Central memory CD8-positive, alpha-beta T cell (primary cell): ENCODE measurements around the gene MAT2B.

Experiments used
- ATAC-seq: fragments of 150-1000 bp; cut with Tn5 transposase; replicated peaks from 2 replicates; pipeline ENCODE4 v1.10.0; 2022; ENCODE audit warnings: mild to moderate bottlenecking, moderate FRiP score, moderate number of reproducible peaks; ENCODE audit not compliant: poor library complexity, severe bottlenecking; ENCODE audit errors: extremely low read depth
- DNase-seq, 2 donors: peaks; one replicate each; pipeline ENCODE4 v3.0.0; 2021; ENCODE audit warnings: low spot score in 2 of 2
- H3K27ac Mint-ChIP-seq: one replicate; pipeline ENCODE4 v1.8.0; 2022; ENCODE audit warnings: low read depth, mild to moderate bottlenecking, moderate library complexity, mixed read lengths
- H3K27me3 Mint-ChIP-seq: one replicate; pipeline ENCODE4 v1.8.0; 2022; ENCODE audit warnings: mixed read lengths
- H3K36me3 Mint-ChIP-seq: one replicate; pipeline ENCODE4 v1.8.0; 2022; ENCODE audit warnings: mild to moderate bottlenecking, moderate library complexity, mixed read lengths; ENCODE audit not compliant: insufficient read depth
- H3K4me1 Mint-ChIP-seq: one replicate; pipeline ENCODE4 v1.8.0; 2022; ENCODE audit warnings: mixed read lengths
- H3K4me3 Mint-ChIP-seq: one replicate; pipeline ENCODE4 v1.8.0; 2022; ENCODE audit warnings: mild to moderate bottlenecking, moderate library complexity, mixed read lengths
- H3K9me3 Mint-ChIP-seq: one replicate; pipeline ENCODE4 v1.8.0; 2022; ENCODE audit warnings: mixed read lengths

MAT2B gene

GRCh38 chr5:163478126-163478981 lies 27.1 kb upstream of the MAT2B start:
- Mint-ChIP-seq H3K36me3 (peaks cover 3% of the 10 kb centered on the region), H3K27me3 (no peaks in the 10 kb centered on the region), H3K27ac (peak overlapping the region; percentile 7), H3K4me3 (no peak overlapping the region), H3K4me1 (no peaks in the 10 kb centered on the region), H3K9me3 (no peaks in the 10 kb centered on the region)
- DNase-seq = no peak
- ATAC-seq = no peak

- H3K9me3 Mint-ChIP-seq = no peaks in the 10 kb centered on the region
- H3K27me3 Mint-ChIP-seq = no peaks in the 10 kb centered on the region
- H3K4me1 Mint-ChIP-seq = no peaks in the 10 kb centered on the region
- DNase-seq (no peak), ATAC-seq (no peak)
- H3K27ac Mint-ChIP-seq = peak overlapping the region; percentile 7
- H3K4me3 Mint-ChIP-seq = no peak overlapping the region
- peaks cover 3% of the 10 kb centered on the region for H3K36me3 Mint-ChIP-seq
These were observed 26.5 kb upstream of the MAT2B start for GRCh38 chr5:163478982-163479271.

GRCh38 chr5:163489055-163489744 lies 16.2 kb upstream of the MAT2B start:
- Mint-ChIP-seq H3K27me3 (no peaks in the 10 kb centered on the region), H3K4me3 (no peak overlapping the region), H3K4me1 (no peaks in the 10 kb centered on the region), H3K9me3 (no peaks in the 10 kb centered on the region), H3K36me3 (peaks cover 4% of the 10 kb centered on the region), H3K27ac (no peak overlapping the region)
- no peak for ATAC-seq
- no peak for DNase-seq

- H3K27ac Mint-ChIP-seq = no peak overlapping the region
- H3K36me3 Mint-ChIP-seq = peaks cover 4% of the 10 kb centered on the region
- H3K4me3 Mint-ChIP-seq = no peak overlapping the region
- no peaks in the 10 kb centered on the region for H3K9me3 Mint-ChIP-seq
- DNase-seq = no peak
- no peak for ATAC-seq
- no peaks in the 10 kb centered on the region for H3K27me3 Mint-ChIP-seq
- no peaks in the 10 kb centered on the region for H3K4me1 Mint-ChIP-seq
These were observed 15.7 kb upstream of the MAT2B start for GRCh38 chr5:163489745-163490075.

GRCh38 chr5:163496286-163496685 lies 9.1 kb upstream of the MAT2B start:
- Mint-ChIP-seq H3K9me3 (no peaks in the 10 kb centered on the region), H3K4me1 (no peaks in the 10 kb centered on the region), H3K27ac (no peak overlapping the region), H3K36me3 (peaks cover 3% of the 10 kb centered on the region), H3K27me3 (no peaks in the 10 kb centered on the region), H3K4me3 (no peak overlapping the region)
- no peak for DNase-seq
- ATAC-seq = no peak

GRCh38 chr5:163497315-163497714 lies 8.1 kb upstream of the MAT2B start:
- no peaks in the 10 kb centered on the region for H3K9me3 Mint-ChIP-seq
- H3K27ac Mint-ChIP-seq = no peak overlapping the region
- no peak for DNase-seq
- ATAC-seq = no peak
- H3K36me3 Mint-ChIP-seq = peaks cover 3% of the 10 kb centered on the region
- no peak overlapping the region for H3K4me3 Mint-ChIP-seq
- no peaks in the 10 kb centered on the region for H3K4me1 Mint-ChIP-seq
- no peaks in the 10 kb centered on the region for H3K27me3 Mint-ChIP-seq

- no peaks in the 10 kb centered on the region for H3K9me3 Mint-ChIP-seq
- no peak for ATAC-seq
- H3K4me3 Mint-ChIP-seq = no peak overlapping the region
- no peaks in the 10 kb centered on the region for H3K27me3 Mint-ChIP-seq
- H3K27ac Mint-ChIP-seq = no peak overlapping the region
- no peak for DNase-seq
- peaks cover 10% of the 10 kb centered on the region for H3K4me1 Mint-ChIP-seq
- peaks cover 3% of the 10 kb centered on the region for H3K36me3 Mint-ChIP-seq
These were observed 6.5 kb upstream of the MAT2B start for GRCh38 chr5:163498886-163499285.

GRCh38 chr5:163502521-163502920 lies 2.9 kb upstream of the MAT2B start:
- no peaks in the 10 kb centered on the region for H3K27me3 Mint-ChIP-seq
- no peaks in the 10 kb centered on the region for H3K9me3 Mint-ChIP-seq
- peaks cover 40% of the 10 kb centered on the region for H3K4me1 Mint-ChIP-seq
- DNase-seq = no peak
- H3K36me3 Mint-ChIP-seq = peaks cover 24% of the 10 kb centered on the region
- ATAC-seq = no peak
- peak overlapping the region; percentile 98 for H3K27ac Mint-ChIP-seq
- peak overlapping the region; percentile 98 for H3K4me3 Mint-ChIP-seq

GRCh38 chr5:163503106-163504078 lies 2.0 kb upstream of the MAT2B start:
- Mint-ChIP-seq H3K4me1 (peaks cover 49% of the 10 kb centered on the region), H3K9me3 (no peaks in the 10 kb centered on the region)

GRCh38 chr5:163504079-163504931 lies 1.1 kb upstream of the MAT2B start:
- no peaks in the 10 kb centered on the region for H3K27me3 Mint-ChIP-seq
- H3K4me3 Mint-ChIP-seq = peak overlapping the region; percentile 98
- peaks cover 28% of the 10 kb centered on the region for H3K36me3 Mint-ChIP-seq
- peak overlapping the region; percentile 98 for H3K27ac Mint-ChIP-seq
- no peaks in the 10 kb centered on the region for H3K9me3 Mint-ChIP-seq
- no peak for DNase-seq
- peak; percentile 11 for ATAC-seq
- peaks cover 58% of the 10 kb centered on the region for H3K4me1 Mint-ChIP-seq

More at GRCh38 chr5:163503106-163504078, 2.0 kb upstream of the MAT2B start:
- DNase-seq (no peak), ATAC-seq (no peak)
- Mint-ChIP-seq H3K27ac (peak overlapping the region; percentile 98), H3K36me3 (peaks cover 24% of the 10 kb centered on the region), H3K4me3 (peak overlapping the region; percentile 98), H3K27me3 (no peaks in the 10 kb centered on the region)

- Mint-ChIP-seq H3K27me3 (no peaks in the 10 kb centered on the region), H3K4me3 (peak overlapping the region; percentile 98), H3K36me3 (peaks cover 28% of the 10 kb centered on the region), H3K9me3 (no peaks in the 10 kb centered on the region), H3K4me1 (peaks cover 63% of the 10 kb centered on the region), H3K27ac (peak overlapping the region; percentile 98)
- peak; percentile 0 for ATAC-seq
- no peak for DNase-seq
These were observed 411 bp upstream of the MAT2B start for GRCh38 chr5:163505049-163505367.

GRCh38 chr5:163506095-163506457 lies 657 bp downstream of the MAT2B start:
- H3K27me3 Mint-ChIP-seq = no peaks in the 10 kb centered on the region
- H3K9me3 Mint-ChIP-seq = no peaks in the 10 kb centered on the region
- ATAC-seq (peak; percentile 20), DNase-seq (no peak)
- peaks cover 71% of the 10 kb centered on the region for H3K4me1 Mint-ChIP-seq
- H3K36me3 Mint-ChIP-seq = peaks cover 32% of the 10 kb centered on the region
- peak overlapping the region; percentile 98 for H3K27ac Mint-ChIP-seq
- peak overlapping the region; percentile 98 for H3K4me3 Mint-ChIP-seq
